Caco-2 (cell line): ENCODE measurements around the gene OR5B21. TPM values are rescaled to one million over a fixed set of nuclear protein-coding genes. Genes with fewer than 3 reads are reported as not detected.

Source experiments
- BruUV-seq: library from RNA; stranded (reverse); fragments of 400-500 nt; replicated peaks from 2 replicates; lab custom pipeline; 2021; lab: Mats Ljungman, UMichigan
- CTCF ChIA-PET: fragments of 300-600 bp; sonication (Branson Sonifier 250); formaldehyde crosslinking; loops from one replicate; lab custom pipeline; 2022; ENCODE audit warnings: antibody characterized with exemption; lab: Charles Lee
- POLR2A ChIA-PET: fragments of 300-600 bp; sonication (Branson Sonifier 250); formaldehyde crosslinking; loops from one replicate; lab custom pipeline; 2022; ENCODE audit warnings: antibody characterized with exemption; lab: Charles Lee
- DNase-seq, 2 experiments: peaks; one replicate each; pipeline versions ENCODE4 v3.0.0 to v3.0.0-alpha.2; 2020 to 2022
- H3K27me3 ChIP-seq: replicated peaks from 2 replicates; pipeline ENCODE4 v1.6.0; 2011; ENCODE audit warnings: low read length; ENCODE audit not compliant: control insufficient read depth, insufficient read depth
- H3K36me3 ChIP-seq: 2 replicates; pipeline ENCODE4 v1.5.1; 2011; ENCODE audit warnings: low read length; ENCODE audit not compliant: control insufficient read depth, insufficient read depth
- H3K4me1 ChIP-seq: fragments of 250-450 bp; sonication (Bioruptor Pico); 2 replicates; pipeline ENCODE4 v1.5.1; 2020; ENCODE audit warnings: mild to moderate bottlenecking
- H3K4me3 ChIP-seq: 2 replicates; pipeline ENCODE4 v1.5.1; 2011; ENCODE audit warnings: low read depth, mild to moderate bottlenecking, control low read depth, low read length
- H3K9me3 ChIP-seq: fragments of 250-450 bp; sonication (Bioruptor Pico); 2 replicates; pipeline ENCODE4 v1.5.1; 2020; ENCODE audit warnings: mild to moderate bottlenecking, moderate library complexity
- H3K27ac Mint-ChIP-seq: one replicate; pipeline ENCODE4 v1.8.0; 2022; ENCODE audit warnings: mixed read lengths; ENCODE audit not compliant: unreplicated experiment
- H3K27me3 Mint-ChIP-seq: one replicate; pipeline ENCODE4 v1.8.0; 2022; ENCODE audit warnings: mixed read lengths; ENCODE audit not compliant: insufficient read depth, unreplicated experiment
- H3K36me3 Mint-ChIP-seq: one replicate; pipeline ENCODE4 v1.8.0; 2022; ENCODE audit warnings: mild to moderate bottlenecking, mixed read lengths; ENCODE audit not compliant: insufficient read depth, unreplicated experiment
- H3K4me1 Mint-ChIP-seq: one replicate; pipeline ENCODE4 v1.8.0; 2022; ENCODE audit warnings: low read depth, mixed read lengths; ENCODE audit not compliant: unreplicated experiment
- H3K4me3 Mint-ChIP-seq: one replicate; pipeline ENCODE4 v1.8.0; 2022; ENCODE audit warnings: mild to moderate bottlenecking, moderate library complexity, mixed read lengths; ENCODE audit not compliant: unreplicated experiment
- H3K9me3 Mint-ChIP-seq: one replicate; pipeline ENCODE4 v1.8.0; 2022; ENCODE audit warnings: mixed read lengths; ENCODE audit not compliant: unreplicated experiment
- CTCF ChIP-seq, 2 experiments: fragments of 200-600 bp in 1 of 2; IDR thresholded peaks; 1 replicate in 1 of 2; 2 replicates in 1 of 2; pipeline versions ENCODE4 v1.5.1 to v1.8.0; 2011 to 2022; ENCODE audit warnings: antibody characterized with exemption in 1 of 2, control low read depth in 1 of 2, inconsistent platforms in 1 of 2, low read depth in 1 of 2, low read length in 1 of 2, mild to moderate bottlenecking in 1 of 2, moderate library complexity in 1 of 2; ENCODE audit not compliant: insufficient read depth in 1 of 2, severe bottlenecking in 1 of 2, unreplicated experiment in 1 of 2
- intact Hi-C: fragments of 100-400 bp; cut with micrococcal nuclease; formaldehyde crosslinking; loops from one replicate; pipeline ENCODE4 v1.10.0; 2022; ENCODE audit not compliant: unreplicated experiment
- total RNA-seq: library from RNA; stranded (reverse); gene quantifications from 2 replicates; pipeline ENCODE4 v1.2.3, GENCODE V29; 2022

OR5B21 gene
- total RNA-seq, 1 experiment from 2014 or later = not detected

- Histone ChIP-seq H3K4me1 (no peaks in the 10 kb centered on the region), H3K9me3 (no peaks in the 10 kb centered on the region), H3K4me3 (no peak overlapping the region), H3K36me3 (no peaks in the 10 kb centered on the region), H3K27me3 (no peaks in the 10 kb centered on the region)
- TF ChIP-seq CTCF (IDR thresholded peaks at IDR 0.05; ENCODE audit: insufficient read depth in 1 of 2, low read depth in 1 of 2, low read length in 1 of 2, severe bottlenecking in 1 of 2, unreplicated experiment in 1 of 2) = no peak
- Mint-ChIP-seq H3K9me3 (no peaks in the 10 kb centered on the region), H3K27me3 (peaks cover 8% of the 10 kb centered on the region), H3K4me1 (no peaks in the 10 kb centered on the region), H3K27ac (no peak overlapping the region), H3K36me3 (no peaks in the 10 kb centered on the region), H3K4me3 (no peak overlapping the region)
- BruUV-seq = no TSS peak
- POLR2A ChIA-PET = no interaction called here
- DNase-seq = no peak
- intact Hi-C loops = no loop called here
- CTCF ChIA-PET = interaction anchor here (1.0 kb wide), 1 partner anchor 497 kb away, joined by 3 read pairs; no protein-coding TSS in a partner anchor
Observed at GRCh38 chr11:58505849-58506248, 2.1 kb downstream of the OR5B21 start.

- peaks cover 16% of the 10 kb centered on the region for H3K27me3 Mint-ChIP-seq
- CTCF ChIA-PET = no interaction called here
- no peak for TF ChIP-seq CTCF (IDR thresholded peaks at IDR 0.05; ENCODE audit: insufficient read depth in 1 of 2, low read depth in 1 of 2, low read length in 1 of 2, severe bottlenecking in 1 of 2, unreplicated experiment in 1 of 2)
- no peaks in the 10 kb centered on the region for H3K36me3 Mint-ChIP-seq
- H3K4me3 Mint-ChIP-seq = no peak overlapping the region
- DNase-seq = no peak
- Histone ChIP-seq H3K4me3 (no peak overlapping the region), H3K4me1 (no peaks in the 10 kb centered on the region), H3K36me3 (no peaks in the 10 kb centered on the region), H3K9me3 (no peaks in the 10 kb centered on the region), H3K27me3 (no peaks in the 10 kb centered on the region)
- no peaks in the 10 kb centered on the region for H3K9me3 Mint-ChIP-seq
- no peak overlapping the region for H3K27ac Mint-ChIP-seq
- BruUV-seq = no TSS peak
- no peaks in the 10 kb centered on the region for H3K4me1 Mint-ChIP-seq
- intact Hi-C loops = no loop called here
- POLR2A ChIA-PET = no interaction called here
Observed at GRCh38 chr11:58504232-58504631, 3.7 kb downstream of the OR5B21 start.

GRCh38 chr11:58503361-58503856, 4.5 kb downstream of the OR5B21 start:
- no peak overlapping the region for H3K27ac Mint-ChIP-seq
- DNase-seq = no peak
- POLR2A ChIA-PET = no interaction called here
- H3K4me3 Mint-ChIP-seq = no peak overlapping the region
- Histone ChIP-seq H3K4me3 (no peak overlapping the region), H3K36me3 (no peaks in the 10 kb centered on the region), H3K4me1 (no peaks in the 10 kb centered on the region), H3K9me3 (no peaks in the 10 kb centered on the region), H3K27me3 (no peaks in the 10 kb centered on the region)
- H3K4me1 Mint-ChIP-seq = no peaks in the 10 kb centered on the region
- no peaks in the 10 kb centered on the region for H3K36me3 Mint-ChIP-seq
- CTCF ChIA-PET = no interaction called here
- peaks cover 16% of the 10 kb centered on the region for H3K27me3 Mint-ChIP-seq
- BruUV-seq = no TSS peak
- no peaks in the 10 kb centered on the region for H3K9me3 Mint-ChIP-seq
- TF ChIP-seq CTCF (IDR thresholded peaks at IDR 0.05; ENCODE audit: insufficient read depth in 1 of 2, low read depth in 1 of 2, low read length in 1 of 2, severe bottlenecking in 1 of 2, unreplicated experiment in 1 of 2) = no peak
- intact Hi-C loops = no loop called here
